ENCODE data around the gene ABCD4.
"Not testable (repeated sequence)": the region's sequence is repeated elsewhere in the genome, so short reads cannot be mapped to it uniquely, and the experiment has no call there.

Gene ABCD4

DNA sequence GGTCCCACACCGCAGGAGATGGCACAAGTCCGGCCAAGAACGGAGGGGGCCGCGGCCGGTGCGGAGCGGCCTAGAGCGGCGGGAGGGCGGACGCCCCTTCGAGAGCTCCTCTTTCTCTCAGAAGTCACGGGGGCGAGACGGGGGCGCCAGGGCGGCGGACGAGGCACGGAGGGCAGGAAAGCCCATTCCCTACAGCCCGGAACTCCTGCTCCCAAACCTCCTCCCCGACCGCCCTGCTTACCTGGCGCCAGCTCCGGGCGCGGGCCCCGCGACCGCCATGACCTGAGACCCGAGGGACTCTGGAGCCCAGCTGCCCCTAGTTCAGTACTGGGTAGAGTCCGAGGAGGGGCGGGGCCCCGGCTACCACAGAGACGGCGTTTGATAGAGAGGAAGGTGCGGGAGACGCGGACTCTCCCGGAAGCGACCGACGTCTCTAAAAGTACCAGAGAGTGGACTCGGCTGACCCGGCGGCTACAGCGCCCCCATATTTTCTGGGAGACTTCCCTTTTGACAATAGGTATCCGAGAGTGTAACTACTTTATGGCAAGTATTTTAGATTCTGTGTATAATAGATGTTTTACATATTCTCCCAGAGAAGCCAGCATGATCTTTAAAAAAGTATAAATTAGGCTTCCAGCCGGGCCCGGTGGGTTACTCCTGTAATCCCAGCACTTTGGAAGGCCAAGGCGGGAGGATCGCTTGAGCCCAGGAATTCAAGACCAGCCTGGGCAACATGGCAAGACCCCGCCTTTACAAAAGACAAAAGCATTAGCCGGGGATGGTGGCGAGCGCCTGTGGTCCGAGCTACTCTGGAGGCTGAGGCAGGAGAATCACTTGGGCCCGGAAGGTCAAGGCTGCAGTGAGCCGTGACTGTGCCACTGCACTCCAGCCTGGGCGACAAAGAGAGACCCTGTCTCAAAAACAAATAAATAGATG lies at the start of gene ABCD4:
Gene ABCD4, minus strand, starts transcription at position 301 of the 936 bp plus-strand sequence. Its CDS starts 22 bp downstream, at position 279.
- DNase-seq, result peak; percentile 86

DNA sequence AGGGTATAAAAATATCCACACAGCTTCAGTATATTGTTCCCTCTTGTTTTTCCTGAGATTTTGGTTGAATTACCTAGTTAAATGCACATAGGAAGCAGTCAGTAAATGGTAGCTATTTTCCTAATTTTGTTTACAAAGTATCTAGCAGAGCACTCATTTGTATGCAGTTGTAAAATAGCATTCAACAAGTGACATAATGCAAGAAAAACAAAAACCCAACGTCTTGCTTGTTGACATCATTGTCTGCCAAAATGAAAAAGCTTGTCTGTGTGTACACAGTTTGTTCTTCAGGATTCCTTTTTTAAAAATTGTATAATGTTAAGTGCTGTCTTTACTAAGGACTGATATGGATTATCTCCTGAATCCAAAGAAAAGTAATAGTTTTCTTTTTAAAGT lies 48.2 kb upstream of the ABCD4 start:
- no peak for DNase-seq

DNA sequence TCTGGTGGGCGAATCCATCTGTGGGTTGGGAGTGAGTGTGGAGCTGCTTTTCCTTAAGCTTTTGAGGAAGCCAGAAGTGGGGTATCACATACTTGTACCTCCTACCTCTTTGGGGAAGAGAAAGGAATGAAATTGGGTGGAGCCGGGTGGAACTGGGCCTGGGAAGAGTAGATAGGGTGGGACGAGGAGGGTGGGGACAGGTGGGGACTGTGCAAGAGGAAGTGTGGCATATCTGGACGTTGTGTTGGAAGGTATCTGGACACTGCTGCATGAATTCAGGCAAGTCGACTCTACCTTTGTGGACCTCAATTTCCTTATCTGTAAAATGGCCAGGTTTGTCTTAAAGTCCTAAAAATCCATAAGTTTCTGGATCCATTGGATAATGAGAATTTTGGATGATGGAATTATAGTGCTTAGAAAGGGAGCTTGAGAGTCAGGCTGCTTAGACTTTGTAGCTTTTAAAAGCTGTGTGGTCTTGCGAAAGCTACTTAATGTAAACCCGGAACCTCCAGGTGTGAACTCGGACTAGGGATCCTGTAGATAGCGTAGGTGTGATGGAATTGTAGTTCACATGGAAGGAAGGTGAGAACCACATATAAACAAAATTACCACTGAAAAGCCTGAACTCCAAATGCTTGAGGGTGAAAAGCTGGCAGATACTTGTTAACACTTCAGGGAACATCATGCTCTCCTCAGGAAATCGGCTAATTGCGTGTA lies 47.6 kb upstream of the ABCD4 start:
- DNase-seq, result no peak

DNA sequence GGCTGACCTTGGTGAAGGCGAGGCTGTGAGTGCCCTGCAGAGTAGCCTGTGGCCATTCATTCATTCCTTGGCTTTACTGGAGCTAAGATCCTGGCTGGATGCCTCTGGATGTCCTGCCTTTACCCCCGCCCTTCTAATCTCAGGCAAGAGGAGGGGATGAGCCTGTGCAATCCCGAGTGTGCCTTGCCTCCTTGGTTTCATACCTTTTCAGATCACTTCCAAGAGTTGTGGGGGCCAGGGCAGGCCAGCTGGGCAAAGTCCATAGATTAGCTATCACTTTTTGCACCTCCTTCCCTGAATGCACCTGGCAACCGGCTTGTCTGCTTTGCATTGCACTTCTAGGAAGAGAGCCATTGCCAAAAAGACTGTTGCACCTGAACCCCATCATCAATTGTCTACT lies 47.0 kb upstream of the ABCD4 start:
- no peak for DNase-seq

DNA sequence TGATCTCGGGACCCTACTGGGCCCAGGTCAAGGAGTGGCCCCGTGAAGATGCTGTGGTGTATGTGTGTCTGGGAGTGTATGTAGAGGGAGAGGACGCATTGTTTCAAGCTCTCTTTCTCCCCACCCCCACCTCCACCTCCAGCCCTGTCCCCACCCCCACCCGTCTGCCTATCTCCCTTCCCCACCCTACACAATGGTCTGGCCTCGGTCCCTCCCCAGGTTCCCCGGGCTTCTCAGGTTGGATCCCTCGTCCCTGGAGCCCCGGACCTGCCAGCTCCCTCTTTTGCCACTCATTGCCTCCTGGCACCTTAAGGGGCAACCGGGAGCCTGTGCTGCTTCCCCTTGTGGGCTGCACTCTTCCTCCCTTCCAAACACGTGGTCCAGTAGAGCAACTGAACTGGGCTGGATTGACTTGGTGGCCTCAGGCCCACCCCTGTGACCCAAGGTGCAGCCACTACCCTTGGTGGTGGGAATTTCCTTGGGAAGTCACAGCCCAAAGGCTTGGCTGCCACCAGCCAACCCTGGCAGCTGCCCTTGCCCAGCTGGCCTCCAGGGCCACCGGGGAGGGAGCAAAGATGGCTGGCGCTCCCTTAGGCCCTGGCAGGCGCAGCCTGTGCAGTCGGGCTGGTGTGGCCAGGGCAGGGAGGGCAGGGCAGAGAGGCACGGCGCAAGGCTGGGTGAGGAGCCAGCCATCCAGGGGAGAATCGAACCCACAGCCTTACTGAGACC lies 46.2 kb upstream of the ABCD4 start:
- no peak for DNase-seq

DNA sequence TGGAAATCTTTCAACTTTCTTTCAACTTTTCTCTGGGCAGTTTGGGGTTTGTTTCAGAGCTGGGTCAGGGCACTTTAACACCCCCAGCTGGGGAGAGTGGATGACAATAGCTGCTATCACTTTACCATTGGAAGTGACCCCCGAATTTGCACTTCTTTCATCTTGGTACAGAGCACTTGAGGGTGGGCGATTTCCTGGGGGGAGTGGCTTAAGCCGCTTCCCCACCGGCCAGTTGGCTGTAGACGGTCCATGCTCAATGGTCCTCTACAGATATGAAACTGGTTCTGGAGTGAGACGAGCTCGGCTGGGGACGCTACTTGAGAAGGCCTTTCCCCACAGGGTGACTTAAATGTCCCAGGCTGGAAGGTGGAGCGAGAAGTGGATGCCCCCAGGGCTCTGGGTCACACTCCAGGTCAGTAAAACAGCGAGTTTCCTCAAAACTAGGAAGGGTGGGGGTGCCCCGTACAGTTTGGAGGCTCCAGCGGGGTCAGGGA lies 45.6 kb upstream of the ABCD4 start, which contains the start of gene VRTN:
Gene VRTN, plus strand, starts transcription at position 231 of the 494 bp plus-strand sequence. CDS start 8,313 bp downstream, outside the sequence.
- DNase-seq, result no peak

DNA sequence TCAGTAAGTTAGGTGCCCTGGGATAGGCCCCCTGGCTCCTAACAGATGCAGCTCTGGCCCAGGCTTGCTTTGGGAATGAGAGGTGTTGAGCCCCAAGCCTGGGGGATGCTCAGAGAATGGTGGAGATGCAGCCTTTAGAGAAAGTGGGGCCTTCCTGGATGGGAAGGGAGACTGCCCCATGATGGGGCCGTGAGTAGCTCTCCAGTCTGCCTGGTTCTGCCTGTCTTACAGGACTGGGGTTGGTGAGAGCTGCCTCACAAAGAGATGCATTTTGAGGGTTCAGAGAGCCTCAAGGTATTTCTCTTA lies 45.0 kb upstream of the ABCD4 start:
- no peak for DNase-seq

DNA sequence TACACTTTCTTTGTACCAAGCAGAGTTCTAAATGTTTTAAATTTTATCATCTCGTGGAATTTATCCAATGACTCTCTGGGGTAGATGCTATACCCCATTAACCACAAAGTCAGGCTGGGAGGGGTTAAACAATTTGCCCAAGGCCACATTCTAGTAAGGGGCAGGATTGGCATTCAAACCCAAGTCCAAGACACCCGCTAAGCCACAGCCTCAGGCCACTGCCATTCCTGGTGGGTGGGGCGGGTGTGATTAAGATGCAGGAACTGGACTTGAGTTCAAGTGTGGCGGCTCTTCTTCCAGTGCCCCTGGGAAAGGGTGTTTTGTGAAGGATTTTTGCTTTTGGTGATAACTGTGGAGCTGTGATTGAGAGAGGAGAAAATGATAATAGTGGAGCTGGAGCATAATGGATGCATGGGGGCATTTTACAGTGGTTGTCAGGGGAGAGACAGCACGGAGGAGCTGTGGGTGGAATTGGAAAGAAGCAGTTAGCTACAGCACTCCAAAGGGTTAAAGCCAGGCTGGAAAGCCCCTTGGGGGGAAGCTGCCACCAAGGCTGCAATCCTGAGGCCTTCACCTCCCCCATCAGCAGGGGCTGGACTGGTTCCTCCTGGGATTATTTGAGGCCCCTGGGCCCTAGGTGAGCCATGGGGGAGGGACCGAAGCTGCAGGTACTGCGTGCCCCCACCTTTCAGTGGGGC lies 44.5 kb upstream of the ABCD4 start:
- no peak for DNase-seq

DNA sequence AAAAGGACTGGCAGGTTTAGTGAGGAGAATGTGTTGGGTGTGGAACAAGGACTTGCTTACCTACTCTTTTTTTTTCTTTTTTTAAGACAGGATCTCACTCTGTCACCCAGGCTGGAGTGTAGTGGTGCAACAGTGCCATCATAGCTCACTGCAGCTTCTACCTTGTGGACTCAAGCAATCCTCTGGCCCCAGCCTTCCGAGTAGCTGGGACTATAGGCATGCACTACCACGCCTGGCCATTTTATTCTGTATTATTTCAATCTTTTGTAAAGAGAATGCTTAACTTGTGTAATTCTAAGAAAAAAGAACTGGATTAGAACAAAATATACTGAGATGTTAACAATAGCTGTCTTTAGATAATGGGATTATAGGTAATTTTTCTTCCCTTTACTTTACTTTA lies 43.6 kb upstream of the ABCD4 start:
- no peak for DNase-seq

DNA sequence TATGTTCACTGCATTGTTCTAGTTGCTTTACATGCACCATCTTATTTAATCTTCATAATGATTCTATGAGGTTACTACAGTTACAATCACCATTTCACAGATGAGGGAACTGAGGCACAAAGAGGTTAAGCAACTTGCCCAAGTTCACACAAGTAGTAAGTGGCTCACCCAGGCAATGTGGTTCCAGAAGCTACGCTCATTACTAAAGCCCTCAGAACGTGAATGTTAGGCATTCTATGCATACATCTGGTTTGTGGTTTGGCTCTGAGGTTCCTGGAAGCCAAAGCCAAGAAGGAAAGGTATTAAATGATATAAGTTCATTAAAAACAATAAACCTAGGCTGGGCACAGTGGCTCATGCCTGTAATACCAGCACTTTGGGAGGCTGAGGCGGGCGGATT lies 31.2 kb upstream of the ABCD4 start:
- DNase-seq, result no peak

DNA sequence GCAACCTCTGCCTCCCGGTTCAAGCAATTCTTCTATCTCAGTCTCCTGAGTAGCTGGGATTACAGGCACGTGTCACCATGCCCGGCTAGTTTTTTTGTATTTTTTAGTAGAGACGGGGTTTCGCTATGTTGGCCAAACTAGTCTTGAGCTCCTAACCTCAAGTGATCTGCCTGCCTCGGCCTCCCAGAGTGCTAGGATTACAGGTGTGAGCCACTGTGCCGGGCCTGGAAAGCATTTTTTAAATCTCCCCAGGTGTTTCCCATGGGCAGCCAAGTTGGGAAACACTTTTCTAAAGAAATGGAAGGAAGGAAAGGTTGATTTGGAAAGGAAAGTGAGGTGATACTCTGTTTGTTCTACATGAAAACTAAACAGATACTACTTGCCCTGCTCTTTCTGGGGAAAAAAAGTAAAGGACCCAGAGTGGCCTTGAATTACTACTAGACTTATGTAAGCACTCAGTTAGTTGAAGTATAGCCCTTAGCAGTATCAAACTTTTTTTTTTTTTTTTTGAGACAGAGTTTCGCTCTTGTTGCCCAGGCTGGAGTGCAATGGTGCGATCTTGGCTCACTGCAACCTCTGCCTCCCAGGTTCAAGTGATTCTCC lies 27.3 kb upstream of the ABCD4 start:
- not testable (repeated sequence) for DNase-seq

DNA sequence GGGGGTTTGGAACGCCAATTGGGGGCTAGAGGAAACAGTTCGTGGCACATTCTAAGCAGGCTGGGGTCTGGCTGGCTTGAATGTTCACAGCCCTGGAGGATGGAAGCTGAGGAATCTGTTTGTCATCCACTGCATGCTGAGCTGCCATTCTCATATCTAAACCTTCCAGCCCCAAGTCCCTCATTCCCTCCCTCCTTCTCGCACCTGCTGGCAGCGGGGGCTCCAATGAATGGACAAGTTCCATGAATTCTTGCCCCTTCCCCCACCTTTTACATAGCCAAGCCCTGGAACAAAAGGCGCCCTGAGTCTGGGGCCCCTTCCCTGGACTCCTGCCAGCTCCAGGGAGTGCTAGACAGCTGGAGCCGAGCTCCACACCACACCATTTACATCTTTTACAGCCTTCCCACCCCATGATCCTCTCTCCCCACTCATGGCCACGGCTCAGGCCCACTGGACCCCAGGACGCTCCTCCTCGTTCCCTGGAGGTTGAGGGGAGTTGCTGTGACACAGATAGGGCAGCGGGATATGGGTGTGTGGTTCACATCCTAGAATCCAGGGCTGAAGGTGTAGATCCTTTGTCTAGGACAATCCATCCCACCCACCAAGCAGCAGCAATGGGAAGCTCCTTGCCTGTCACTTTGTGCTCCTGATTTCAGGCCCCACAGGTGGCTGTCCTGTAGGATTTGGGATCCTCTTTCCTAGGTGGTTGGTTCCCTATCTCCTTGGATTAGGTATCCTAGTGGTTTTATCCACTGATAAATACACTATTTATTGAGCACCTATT lies 23.8 kb upstream of the ABCD4 start:
- DNase-seq, result no peak

DNA sequence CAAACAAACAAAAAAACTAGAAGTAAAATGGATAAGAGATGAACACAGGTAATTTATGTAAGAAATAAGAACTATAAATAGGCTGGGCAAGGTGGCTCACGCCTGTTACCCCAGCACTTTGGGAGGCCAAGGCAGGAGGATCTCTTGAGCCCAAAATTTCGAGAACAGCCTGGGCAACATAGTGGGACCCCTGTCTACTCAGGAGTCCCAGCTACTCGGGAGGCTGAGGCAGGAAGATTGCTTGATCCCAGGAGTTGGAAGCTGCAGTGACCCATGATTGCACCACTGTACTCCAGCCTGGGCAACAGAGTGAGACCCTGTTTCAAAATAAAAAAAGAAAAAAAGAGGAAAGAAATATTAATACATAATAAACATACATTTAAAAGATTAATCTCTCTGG lies 22.7 kb upstream of the ABCD4 start:
- DNase-seq, result no peak

DNA sequence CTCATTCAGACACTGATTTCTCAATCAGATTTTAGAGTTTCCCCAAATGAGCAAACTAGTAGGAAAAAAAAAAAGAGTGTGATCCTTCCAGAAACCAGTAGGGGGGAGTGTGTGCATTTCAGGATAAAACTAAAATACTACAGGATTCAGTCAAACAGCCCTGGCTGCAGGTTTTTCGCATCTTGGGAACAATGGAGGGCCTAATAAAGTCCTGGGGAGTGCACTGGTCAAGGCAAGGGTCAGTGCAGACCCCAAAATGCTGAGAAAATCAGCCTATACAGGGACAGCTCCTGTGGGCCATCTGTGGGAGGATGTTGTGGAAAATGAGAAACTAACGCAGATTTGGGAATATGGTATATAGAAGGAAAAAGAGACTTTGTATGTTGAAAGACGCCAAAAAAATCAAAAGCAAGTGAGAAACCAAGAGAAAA lies 22.2 kb upstream of the ABCD4 start:
- DNase-seq, result no peak

DNA sequence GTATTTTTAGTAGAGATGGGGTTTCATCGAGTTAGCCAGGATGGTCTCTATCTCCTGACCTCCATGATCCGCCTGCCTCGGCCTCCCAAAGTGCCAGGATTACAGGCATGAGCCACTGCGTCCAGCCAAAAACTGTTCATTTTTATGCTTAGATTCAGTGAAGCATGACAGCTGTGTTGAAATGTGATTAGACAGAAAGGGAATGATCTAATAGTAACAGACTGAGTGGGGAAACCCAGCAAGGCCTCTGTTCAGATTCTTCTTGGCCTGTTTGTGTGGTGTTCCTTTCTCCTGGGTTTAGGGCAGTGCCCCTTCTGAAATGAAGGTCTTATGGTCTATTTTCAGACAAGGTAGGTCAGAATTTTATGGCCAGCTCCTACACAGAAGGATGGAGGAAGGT lies 11.8 kb upstream of the ABCD4 start:
- no peak for DNase-seq

DNA sequence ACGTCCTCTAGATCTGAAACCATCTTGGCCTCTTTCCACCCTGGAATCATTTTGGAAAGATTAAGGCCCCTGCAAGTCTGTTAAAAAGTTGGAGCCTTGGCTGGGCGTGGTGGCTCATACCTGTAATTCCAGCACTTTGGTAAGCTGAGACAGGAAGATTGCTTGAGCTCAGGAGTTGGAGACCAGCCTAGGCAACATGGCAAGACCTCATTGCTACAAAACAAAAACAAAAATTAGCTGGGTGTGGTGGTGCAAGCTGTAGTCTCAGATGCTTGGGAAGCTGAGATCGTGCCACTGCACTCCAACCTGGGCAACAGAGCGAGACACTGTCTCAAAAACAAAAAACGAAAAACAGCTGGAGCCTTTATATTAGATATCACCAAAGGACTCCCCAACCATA lies 10.9 kb upstream of the ABCD4 start:
- DNase-seq, result no peak

DNA sequence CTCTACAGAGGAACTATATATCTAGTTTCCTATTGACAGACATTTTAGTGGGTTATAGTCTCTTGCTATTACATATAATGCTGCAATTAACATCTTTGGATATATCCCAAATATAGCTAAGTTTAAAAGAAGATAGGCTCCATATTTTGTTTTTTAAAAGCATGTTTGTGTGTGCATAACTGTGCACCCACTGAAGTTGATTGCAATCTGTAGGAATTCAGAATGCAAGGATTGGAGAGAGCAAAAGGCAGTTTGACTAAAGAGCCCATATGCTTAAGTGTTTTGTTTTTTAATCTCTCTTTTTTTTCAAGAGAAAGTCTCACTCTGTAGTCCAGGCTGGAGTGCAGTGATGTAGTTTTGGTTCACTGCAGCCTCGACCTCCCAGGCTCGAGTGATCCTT lies 9.4 kb upstream of the ABCD4 start:
- DNase-seq, result no peak

DNA sequence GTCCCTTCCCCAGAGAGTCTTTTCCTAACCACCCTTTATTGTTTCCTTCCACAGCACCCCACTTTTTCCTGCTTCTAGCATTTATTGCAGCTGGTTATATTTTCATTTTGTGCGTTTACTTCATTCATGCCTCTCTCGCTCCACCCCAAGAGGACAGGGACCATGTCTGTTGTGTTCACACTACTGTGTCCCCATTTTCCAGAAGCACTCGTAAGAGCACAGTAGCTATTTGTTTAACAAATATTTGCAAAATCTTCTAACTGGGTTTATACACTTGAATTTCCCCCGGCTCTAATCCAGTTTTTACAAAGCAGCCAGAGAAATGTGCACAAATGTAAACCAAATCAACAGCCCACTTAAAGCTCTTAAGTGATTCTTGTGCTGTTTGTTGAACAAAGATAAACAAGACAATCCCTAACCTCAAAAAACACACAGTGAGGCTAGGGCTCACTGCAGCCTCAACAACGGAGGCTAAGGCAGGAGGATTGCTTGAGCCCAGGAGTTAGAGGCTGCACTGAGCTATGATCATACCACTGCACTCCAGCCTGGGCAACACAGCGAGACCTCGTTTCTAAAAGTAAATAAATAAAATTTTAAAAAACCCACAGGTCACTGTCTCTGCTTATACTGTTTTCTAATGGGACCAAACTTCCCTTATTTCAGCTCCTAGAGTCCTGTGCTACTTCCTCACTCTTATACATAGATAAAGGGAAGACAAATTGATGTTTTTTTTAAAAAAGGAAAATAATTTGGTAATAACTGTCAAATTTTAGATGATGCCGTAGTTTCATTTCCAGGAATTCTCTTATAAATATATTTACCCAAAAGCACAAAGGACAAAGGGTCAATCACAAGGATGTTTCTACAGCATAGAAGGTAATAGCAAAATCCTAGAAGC lies 6.6 kb upstream of the ABCD4 start:
- DNase-seq, result no peak

DNA sequence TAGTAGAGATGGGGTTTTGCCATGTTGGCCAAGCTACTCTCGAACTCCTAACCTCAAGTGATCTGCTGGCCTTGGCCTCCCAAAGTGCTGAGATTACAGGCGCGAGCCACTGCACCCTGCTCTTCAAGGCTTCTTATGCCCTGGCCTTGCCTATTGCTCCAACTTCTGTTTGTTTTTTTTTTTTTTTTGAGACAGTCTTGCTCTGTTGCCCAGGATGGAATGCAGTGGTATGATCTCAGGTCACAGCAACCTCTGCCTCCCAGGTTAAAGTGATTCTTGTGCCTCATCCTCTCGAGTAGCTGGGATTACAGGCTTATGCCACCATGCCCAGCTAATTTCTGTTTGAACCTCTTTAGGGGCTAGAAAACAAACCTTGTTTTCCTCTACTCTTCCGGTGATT lies 6.0 kb upstream of the ABCD4 start:
- DNase-seq, result no peak

DNA sequence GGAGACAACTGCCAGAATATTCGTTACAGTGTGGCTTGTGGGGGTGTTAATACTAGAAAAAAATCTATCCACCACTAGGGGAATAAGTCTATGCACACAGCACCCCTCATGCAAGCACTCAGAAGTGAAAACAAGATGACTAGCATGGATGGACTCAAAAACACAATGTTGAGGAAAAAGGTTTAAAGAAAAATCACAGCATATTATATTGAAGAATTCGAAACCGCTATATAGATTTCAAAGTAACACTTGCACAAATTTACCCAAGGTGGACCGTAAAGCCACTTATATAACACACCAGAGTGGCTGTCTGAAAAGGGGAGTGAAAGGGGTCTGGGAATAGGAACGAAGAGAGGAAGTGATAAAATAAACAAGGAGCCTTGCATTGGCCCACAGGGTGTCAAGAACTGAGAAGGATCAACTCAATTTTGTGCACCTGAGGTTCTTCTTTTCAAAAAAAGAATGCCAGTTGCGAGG lies 544 bp downstream of the ABCD4 start:
- no peak for DNase-seq

Data from GDM1 (cell line).